GM12878 (cell line): ENCODE results near the gene SETDB1.

Experiments
- NFIC ChIP-seq: IDR thresholded peaks from 2 replicates; pipeline ENCODE4 v1.6.1; 2012; ENCODE audit warnings: low read depth, mild to moderate bottlenecking, inconsistent platforms, low read length, moderate library complexity
- SMC3 ChIP-seq: IDR thresholded peaks from 2 replicates; pipeline ENCODE4 v1.6.1; 2011; ENCODE audit warnings: low read length, improper control_type of control experiment, borderline replicate concordance
- TAF1 ChIP-seq: IDR thresholded peaks from 2 replicates; pipeline ENCODE4 v1.6.1; 2011; ENCODE audit warnings: mild to moderate bottlenecking, low read depth, low read length, borderline replicate concordance
- TF ChIP-seq, protein P1 (sequence below): fragments of 450-650 bp; IDR thresholded peaks from 2 replicates; pipeline ENCODE4 v1.6.1; 2017; ENCODE audit warnings: mild to moderate bottlenecking, low read depth, inconsistent platforms; ENCODE audit not compliant: poor library complexity, severe bottlenecking
- TF ChIP-seq, protein P2 (sequence below), 3 experiments: IDR thresholded peaks in 2 of 3; conservative IDR thresholded peaks in 1 of 3; 2 replicates each; pipeline ENCODE4 v1.5.1; 2011; ENCODE audit warnings: low read depth in 3 of 3, low read length in 3 of 3, mild to moderate bottlenecking in 3 of 3, control low read depth in 2 of 3, moderate library complexity in 2 of 3, inconsistent platforms in 1 of 3, mixed read lengths in 1 of 3; ENCODE audit not compliant: control insufficient read depth in 2 of 3, insufficient read depth in 1 of 3; ENCODE audit errors: extremely low read depth in 1 of 3

DNA sequence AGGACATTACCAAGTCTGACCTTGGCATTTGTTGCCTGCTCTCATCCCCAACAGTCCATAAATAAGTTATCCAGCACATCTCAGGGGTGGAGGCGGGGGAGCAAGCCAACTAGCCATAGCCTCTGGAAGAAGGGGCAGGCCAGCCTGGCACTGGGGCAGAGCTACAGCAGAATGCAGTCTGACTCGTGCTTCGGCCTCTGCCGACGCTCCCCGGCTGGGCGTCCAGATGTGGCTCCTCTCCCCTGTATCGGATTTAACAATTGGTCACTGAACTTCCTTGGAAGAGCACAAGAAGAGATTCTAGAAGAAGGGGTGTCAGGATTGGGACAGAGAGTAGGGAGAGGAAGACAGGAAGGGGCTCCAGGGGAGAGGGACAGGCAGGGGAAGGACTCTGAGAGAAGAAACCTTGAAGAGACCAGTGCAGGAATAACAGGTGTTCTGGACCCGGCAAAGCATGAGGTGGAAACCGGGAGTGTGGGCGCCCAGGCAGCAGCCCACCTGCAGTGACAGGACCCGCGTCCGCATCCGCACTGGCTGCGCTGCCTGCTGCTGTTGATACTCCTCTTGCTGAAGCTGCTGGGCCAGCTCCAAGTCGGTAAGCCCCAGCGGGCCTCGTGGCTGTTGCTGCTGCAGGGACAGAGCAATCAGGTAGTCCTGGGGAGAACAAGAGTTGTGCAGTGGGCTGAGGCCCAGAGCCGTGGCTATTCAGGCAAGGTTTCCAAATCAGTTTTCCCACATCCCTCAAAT, 71.1 kb downstream of the SETDB1 start:
- TF ChIP-seq, protein P1, sequence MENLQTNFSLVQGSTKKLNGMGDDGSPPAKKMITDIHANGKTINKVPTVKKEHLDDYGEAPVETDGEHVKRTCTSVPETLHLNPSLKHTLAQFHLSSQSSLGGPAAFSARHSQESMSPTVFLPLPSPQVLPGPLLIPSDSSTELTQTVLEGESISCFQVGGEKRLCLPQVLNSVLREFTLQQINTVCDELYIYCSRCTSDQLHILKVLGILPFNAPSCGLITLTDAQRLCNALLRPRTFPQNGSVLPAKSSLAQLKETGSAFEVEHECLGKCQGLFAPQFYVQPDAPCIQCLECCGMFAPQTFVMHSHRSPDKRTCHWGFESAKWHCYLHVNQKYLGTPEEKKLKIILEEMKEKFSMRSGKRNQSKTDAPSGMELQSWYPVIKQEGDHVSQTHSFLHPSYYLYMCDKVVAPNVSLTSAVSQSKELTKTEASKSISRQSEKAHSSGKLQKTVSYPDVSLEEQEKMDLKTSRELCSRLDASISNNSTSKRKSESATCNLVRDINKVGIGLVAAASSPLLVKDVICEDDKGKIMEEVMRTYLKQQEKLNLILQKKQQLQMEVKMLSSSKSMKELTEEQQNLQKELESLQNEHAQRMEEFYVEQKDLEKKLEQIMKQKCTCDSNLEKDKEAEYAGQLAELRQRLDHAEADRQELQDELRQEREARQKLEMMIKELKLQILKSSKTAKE, result no peak
- TF ChIP-seq NFIC, result no peak
- no peak for TF ChIP-seq TAF1
- TF ChIP-seq, protein P2, sequence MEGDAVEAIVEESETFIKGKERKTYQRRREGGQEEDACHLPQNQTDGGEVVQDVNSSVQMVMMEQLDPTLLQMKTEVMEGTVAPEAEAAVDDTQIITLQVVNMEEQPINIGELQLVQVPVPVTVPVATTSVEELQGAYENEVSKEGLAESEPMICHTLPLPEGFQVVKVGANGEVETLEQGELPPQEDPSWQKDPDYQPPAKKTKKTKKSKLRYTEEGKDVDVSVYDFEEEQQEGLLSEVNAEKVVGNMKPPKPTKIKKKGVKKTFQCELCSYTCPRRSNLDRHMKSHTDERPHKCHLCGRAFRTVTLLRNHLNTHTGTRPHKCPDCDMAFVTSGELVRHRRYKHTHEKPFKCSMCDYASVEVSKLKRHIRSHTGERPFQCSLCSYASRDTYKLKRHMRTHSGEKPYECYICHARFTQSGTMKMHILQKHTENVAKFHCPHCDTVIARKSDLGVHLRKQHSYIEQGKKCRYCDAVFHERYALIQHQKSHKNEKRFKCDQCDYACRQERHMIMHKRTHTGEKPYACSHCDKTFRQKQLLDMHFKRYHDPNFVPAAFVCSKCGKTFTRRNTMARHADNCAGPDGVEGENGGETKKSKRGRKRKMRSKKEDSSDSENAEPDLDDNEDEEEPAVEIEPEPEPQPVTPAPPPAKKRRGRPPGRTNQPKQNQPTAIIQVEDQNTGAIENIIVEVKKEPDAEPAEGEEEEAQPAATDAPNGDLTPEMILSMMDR (IDR thresholded peaks at IDR 0.05 in 2 of 3, conservative IDR thresholded peaks at IDR 0.05 in 1 of 3; ENCODE audit: control insufficient read depth in 2 of 3, extremely low read depth in 1 of 3, insufficient read depth in 1 of 3, low read depth in 3 of 3, low read length in 3 of 3), result no peak
- TF ChIP-seq SMC3, result no peak
